ENCODE measurements around the gene HDAC4. TPM values are rescaled to one million over a fixed set of nuclear protein-coding genes. Genes with fewer than 3 reads are reported as not detected.

Gene HDAC4
- total and polyA plus RNA-seq, 2 experiments from 2014 or later = 8.1 to 41.8 TPM

DNA sequence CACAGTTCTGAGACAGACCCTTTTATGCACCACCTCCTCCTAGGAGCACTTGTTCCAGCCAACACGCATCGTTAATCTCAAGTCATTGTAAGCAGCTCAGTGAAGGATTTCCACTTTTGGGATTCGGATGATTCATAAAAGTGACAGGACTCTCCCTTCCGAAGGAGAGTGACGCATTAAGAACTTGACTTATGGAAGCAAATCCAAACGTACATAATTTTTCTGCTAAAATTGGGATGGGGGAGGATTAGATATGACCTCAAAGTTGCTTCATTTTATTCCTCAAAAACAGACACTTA is 387.2 kb downstream of the HDAC4 start:
- ATAC-seq = no peak
- Histone ChIP-seq H3K36me3 (ENCODE audit: insufficient read depth) (no peaks in the 10 kb centered on the region), H3K79me2 (replicated peaks; ENCODE audit: insufficient read depth) (no peaks in the 10 kb centered on the region), H3K4me3 (no peak overlapping the region), H2AFZ (no peak overlapping the region), H4K20me1 (replicated peaks; ENCODE audit: insufficient read depth) (no peaks in the 10 kb centered on the region), H3K27ac (ENCODE audit: low read depth) (no peak overlapping the region), H3K4me2 (no peak overlapping the region), H3K27me3 (ENCODE audit: insufficient read depth) (no peaks in the 10 kb centered on the region), H3K9me2 (ENCODE audit: insufficient read depth) (no peaks in the 10 kb centered on the region), H3F3A (replicated peaks; ENCODE audit: low read depth) (no peaks in the 10 kb centered on the region), H3K4me1 (ENCODE audit: insufficient read depth) (no peaks in the 10 kb centered on the region)
- Mint-ChIP-seq H3K27ac (no peak overlapping the region), H3K36me3 (ENCODE audit: low read depth) (0 out of 3 replicates have a peak, but pooled peaks cover 3% of the 10 kb centered on the region), H3K27me3 (ENCODE audit: insufficient read depth, low read depth, poor library complexity) (peaks cover 12% of the 10 kb centered on the region), H3K9me3 (peaks cover 5% of the 10 kb centered on the region; the same call in 1 of the 3 replicates), H3K4me3 (no peak overlapping the region), H3K4me1 (peaks cover 11% of the 10 kb centered on the region)
- TF ChIP-seq NANOG (IDR thresholded peaks at IDR 0.05; ENCODE audit: borderline replicate concordance) (no peak), JUNB (IDR thresholded peaks at IDR 0.05; ENCODE audit: unreplicated experiment) (no peak)
- TF ChIP-seq, protein P1, sequence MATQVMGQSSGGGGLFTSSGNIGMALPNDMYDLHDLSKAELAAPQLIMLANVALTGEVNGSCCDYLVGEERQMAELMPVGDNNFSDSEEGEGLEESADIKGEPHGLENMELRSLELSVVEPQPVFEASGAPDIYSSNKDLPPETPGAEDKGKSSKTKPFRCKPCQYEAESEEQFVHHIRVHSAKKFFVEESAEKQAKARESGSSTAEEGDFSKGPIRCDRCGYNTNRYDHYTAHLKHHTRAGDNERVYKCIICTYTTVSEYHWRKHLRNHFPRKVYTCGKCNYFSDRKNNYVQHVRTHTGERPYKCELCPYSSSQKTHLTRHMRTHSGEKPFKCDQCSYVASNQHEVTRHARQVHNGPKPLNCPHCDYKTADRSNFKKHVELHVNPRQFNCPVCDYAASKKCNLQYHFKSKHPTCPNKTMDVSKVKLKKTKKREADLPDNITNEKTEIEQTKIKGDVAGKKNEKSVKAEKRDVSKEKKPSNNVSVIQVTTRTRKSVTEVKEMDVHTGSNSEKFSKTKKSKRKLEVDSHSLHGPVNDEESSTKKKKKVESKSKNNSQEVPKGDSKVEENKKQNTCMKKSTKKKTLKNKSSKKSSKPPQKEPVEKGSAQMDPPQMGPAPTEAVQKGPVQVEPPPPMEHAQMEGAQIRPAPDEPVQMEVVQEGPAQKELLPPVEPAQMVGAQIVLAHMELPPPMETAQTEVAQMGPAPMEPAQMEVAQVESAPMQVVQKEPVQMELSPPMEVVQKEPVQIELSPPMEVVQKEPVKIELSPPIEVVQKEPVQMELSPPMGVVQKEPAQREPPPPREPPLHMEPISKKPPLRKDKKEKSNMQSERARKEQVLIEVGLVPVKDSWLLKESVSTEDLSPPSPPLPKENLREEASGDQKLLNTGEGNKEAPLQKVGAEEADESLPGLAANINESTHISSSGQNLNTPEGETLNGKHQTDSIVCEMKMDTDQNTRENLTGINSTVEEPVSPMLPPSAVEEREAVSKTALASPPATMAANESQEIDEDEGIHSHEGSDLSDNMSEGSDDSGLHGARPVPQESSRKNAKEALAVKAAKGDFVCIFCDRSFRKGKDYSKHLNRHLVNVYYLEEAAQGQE (IDR thresholded peaks at IDR 0.05; ENCODE audit: unreplicated experiment) = no peak
- DNase-seq (ENCODE audit: low spot score) = no peak

DNA sequence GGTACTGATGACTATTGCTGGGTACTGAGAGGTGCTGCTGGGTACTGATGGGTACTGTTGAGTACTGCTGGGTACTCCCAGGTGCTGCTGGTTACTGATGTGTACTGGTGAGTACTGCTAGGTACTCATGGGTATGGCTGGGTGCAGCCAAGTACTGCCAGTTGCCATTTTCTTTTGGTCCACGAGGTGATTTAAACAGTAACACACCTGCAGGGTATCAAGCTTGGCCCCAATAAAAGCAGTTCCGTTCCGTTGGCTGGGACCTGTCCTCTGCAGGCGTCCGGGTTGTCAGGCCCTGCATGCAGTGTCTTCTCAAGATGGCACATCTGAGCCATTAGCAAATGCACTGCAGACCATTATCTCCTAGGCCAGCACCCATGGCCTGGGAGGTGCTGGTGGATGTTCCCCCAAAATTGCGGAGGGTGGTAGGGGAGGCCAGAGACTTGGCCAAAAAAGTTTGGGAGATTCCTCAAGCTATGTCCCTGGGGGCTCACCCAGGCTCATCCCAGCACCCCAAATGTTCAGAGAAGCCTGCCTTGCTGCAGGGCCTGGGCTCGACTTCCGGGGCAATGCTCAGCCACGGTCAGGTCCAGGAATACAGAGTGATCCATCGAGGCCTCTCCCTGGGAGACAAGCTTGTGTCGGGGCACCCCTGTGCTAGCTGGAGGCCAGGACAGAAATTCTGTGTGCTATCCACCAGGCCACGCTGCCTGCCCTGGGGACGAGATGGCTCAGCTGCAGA is 387.7 kb downstream of the HDAC4 start:
- Mint-ChIP-seq H3K4me3 (no peak overlapping the region), H3K4me1 (peaks cover 12% of the 10 kb centered on the region), H3K9me3 (peaks cover 5% of the 10 kb centered on the region; the same call in 1 of the 3 replicates), H3K27ac (no peak overlapping the region), H3K36me3 (ENCODE audit: low read depth) (0 out of 3 replicates have a peak, but pooled peaks cover 3% of the 10 kb centered on the region), H3K27me3 (ENCODE audit: insufficient read depth, low read depth, poor library complexity) (peaks cover 12% of the 10 kb centered on the region)
- Histone ChIP-seq H3K4me3 (no peak overlapping the region), H3K79me2 (replicated peaks; ENCODE audit: insufficient read depth) (no peaks in the 10 kb centered on the region), H3K9me2 (ENCODE audit: insufficient read depth) (no peaks in the 10 kb centered on the region), H3K4me1 (ENCODE audit: insufficient read depth) (no peaks in the 10 kb centered on the region), H3F3A (replicated peaks; ENCODE audit: low read depth) (no peaks in the 10 kb centered on the region), H3K36me3 (ENCODE audit: insufficient read depth) (no peaks in the 10 kb centered on the region), H3K27ac (ENCODE audit: low read depth) (no peak overlapping the region), H3K4me2 (no peak overlapping the region), H3K27me3 (ENCODE audit: insufficient read depth) (no peaks in the 10 kb centered on the region), H2AFZ (no peak overlapping the region), H4K20me1 (replicated peaks; ENCODE audit: insufficient read depth) (no peaks in the 10 kb centered on the region)
- DNase-seq (ENCODE audit: low spot score) (no peak), ATAC-seq (no peak)
- TF ChIP-seq NANOG (IDR thresholded peaks at IDR 0.05; ENCODE audit: borderline replicate concordance) = no peak
- TF ChIP-seq EZH2phosphoT487 (IDR thresholded peaks at IDR 0.05; ENCODE audit: unreplicated experiment) = no peak
- TF ChIP-seq, protein P1 (IDR thresholded peaks at IDR 0.05; ENCODE audit: unreplicated experiment) = no peak
- TF ChIP-seq ZNF331 (CRISPR knock-in tag; IDR thresholded peaks at IDR 0.05; ENCODE audit: low read depth) = no peak
- TF ChIP-seq, protein P2, sequence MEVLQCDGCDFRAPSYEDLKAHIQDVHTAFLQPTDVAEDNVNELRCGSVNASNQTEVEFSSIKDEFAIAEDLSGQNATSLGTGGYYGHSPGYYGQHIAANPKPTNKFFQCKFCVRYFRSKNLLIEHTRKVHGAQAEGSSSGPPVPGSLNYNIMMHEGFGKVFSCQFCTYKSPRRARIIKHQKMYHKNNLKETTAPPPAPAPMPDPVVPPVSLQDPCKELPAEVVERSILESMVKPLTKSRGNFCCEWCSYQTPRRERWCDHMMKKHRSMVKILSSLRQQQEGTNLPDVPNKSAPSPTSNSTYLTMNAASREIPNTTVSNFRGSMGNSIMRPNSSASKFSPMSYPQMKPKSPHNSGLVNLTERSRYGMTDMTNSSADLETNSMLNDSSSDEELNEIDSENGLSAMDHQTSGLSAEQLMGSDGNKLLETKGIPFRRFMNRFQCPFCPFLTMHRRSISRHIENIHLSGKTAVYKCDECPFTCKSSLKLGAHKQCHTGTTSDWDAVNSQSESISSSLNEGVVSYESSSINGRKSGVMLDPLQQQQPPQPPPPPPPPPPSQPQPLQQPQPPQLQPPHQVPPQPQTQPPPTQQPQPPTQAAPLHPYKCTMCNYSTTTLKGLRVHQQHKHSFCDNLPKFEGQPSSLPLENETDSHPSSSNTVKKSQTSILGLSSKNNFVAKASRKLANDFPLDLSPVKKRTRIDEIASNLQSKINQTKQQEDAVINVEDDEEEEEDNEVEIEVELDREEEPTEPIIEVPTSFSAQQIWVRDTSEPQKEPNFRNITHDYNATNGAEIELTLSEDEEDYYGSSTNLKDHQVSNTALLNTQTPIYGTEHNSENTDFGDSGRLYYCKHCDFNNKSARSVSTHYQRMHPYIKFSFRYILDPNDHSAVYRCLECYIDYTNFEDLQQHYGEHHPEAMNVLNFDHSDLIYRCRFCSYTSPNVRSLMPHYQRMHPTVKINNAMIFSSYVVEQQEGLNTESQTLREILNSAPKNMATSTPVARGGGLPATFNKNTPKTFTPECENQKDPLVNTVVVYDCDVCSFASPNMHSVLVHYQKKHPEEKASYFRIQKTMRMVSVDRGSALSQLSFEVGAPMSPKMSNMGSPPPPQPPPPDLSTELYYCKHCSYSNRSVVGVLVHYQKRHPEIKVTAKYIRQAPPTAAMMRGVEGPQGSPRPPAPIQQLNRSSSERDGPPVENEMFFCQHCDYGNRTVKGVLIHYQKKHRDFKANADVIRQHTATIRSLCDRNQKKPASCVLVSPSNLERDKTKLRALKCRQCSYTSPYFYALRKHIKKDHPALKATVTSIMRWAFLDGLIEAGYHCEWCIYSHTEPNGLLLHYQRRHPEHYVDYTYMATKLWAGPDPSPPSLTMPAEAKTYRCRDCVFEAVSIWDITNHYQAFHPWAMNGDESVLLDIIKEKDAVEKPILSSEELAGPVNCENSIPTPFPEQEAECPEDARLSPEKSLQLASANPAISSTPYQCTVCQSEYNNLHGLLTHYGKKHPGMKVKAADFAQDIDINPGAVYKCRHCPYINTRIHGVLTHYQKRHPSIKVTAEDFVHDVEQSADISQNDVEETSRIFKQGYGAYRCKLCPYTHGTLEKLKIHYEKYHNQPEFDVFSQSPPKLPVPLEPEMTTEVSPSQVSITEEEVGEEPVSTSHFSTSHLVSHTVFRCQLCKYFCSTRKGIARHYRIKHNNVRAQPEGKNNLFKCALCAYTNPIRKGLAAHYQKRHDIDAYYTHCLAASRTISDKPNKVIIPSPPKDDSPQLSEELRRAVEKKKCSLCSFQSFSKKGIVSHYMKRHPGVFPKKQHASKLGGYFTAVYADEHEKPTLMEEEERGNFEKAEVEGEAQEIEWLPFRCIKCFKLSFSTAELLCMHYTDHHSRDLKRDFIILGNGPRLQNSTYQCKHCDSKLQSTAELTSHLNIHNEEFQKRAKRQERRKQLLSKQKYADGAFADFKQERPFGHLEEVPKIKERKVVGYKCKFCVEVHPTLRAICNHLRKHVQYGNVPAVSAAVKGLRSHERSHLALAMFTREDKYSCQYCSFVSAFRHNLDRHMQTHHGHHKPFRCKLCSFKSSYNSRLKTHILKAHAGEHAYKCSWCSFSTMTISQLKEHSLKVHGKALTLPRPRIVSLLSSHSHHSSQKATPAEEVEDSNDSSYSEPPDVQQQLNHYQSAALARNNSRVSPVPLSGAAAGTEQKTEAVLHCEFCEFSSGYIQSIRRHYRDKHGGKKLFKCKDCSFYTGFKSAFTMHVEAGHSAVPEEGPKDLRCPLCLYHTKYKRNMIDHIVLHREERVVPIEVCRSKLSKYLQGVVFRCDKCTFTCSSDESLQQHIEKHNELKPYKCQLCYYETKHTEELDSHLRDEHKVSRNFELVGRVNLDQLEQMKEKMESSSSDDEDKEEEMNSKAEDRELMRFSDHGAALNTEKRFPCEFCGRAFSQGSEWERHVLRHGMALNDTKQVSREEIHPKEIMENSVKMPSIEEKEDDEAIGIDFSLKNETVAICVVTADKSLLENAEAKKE (CRISPR knock-in tag; IDR thresholded peaks at IDR 0.05) = no peak
- no peak for TF ChIP-seq STAT1 (IDR thresholded peaks at IDR 0.05; ENCODE audit: unreplicated experiment)

Measured in GM23338 (cell line).